Tibial nerve (tissue), 3 donors: ENCODE results near the gene ENDOV.

ENCODE experiments used
- EP300 ChIP-seq, 2 donors: sonication (generic); formaldehyde crosslinking; IDR thresholded peaks; one replicate each; pipeline ENCODE4 v1.6.1; 2017; ENCODE audit warnings: antibody characterized with exemption in 2 of 2, mild to moderate bottlenecking in 1 of 2
- POLR2A ChIP-seq, 2 donors: fragments of 450-650 bp; IDR thresholded peaks; one replicate each; pipeline ENCODE4 v1.6.1; 2017; ENCODE audit warnings: antibody characterized with exemption in 2 of 2, mild to moderate bottlenecking in 2 of 2, moderate library complexity in 2 of 2

GRCh38 chr17:80416260-80416939, 1.4 kb downstream of the ENDOV start:
- no peak for TF ChIP-seq POLR2A (IDR thresholded peaks at IDR 0.05)
- no peak for TF ChIP-seq EP300 (IDR thresholded peaks at IDR 0.05)
